CMK (cell line): Measurements from ENCODE around the gene WASF3.

Source experiments
- DNase-seq: peaks from one replicate; pipeline ENCODE4 v3.0.0-alpha.2; 2010; ENCODE audit warnings: low read depth

The WASF3 gene

GRCh38 chr13:26544707-26545106 is 12.8 kb upstream of the WASF3 start:
- DNase-seq = no peak

- DNase-seq = no peak
Observed at GRCh38 chr13:26548205-26548765, 9.2 kb upstream of the WASF3 start.

DNA sequence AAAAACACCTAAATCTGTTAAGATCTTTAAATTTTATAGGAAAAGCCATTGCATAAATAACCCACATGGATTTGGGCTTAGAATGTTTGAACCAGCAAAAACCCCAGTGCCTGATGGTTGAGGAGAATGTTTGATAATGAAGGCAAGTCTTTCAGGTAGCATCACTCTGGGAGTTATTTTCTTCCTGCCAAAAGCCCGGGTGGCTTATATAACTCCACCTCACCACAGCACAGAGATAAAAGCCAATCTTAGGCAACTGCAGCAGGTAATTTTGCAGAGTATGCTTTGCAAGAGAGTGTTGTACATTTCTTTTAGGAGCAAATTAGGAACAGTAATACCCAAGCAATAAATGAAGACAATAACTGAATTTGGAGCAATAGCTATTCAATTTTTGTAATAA is 7.8 kb upstream of the WASF3 start:
- no peak for DNase-seq

- DNase-seq = no peak
Observed at GRCh38 chr13:26551255-26551860, 6.1 kb upstream of the WASF3 start.

- no peak for DNase-seq
Observed at GRCh38 chr13:26555413-26555812, 2.1 kb upstream of the WASF3 start.

GRCh38 chr13:26557051-26557392 is 461 bp upstream of the WASF3 start:
- no peak for DNase-seq

GRCh38 chr13:26558074-26558805 is 757 bp downstream of the WASF3 start:
- DNase-seq = no peak

DNA sequence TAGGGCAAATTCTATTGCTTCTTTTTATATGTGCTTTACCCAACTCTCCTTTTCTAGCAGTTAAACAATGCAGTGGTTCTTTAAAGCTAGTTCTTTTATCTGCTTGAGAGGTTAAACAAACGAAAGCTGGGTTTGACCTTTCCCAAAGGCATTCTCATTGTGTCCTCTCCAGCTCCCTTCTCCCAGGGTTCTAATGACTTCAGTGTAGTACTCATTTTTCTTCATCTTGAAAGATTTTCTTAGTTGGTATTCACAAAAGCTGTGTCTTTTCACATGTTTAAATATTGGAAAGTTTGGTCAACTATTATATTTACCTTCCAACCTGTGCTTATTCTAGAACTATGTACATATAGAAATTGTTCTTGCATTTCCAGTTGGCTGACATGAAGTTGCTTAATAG is 1.5 kb downstream of the WASF3 start:
- DNase-seq = no peak

DNA sequence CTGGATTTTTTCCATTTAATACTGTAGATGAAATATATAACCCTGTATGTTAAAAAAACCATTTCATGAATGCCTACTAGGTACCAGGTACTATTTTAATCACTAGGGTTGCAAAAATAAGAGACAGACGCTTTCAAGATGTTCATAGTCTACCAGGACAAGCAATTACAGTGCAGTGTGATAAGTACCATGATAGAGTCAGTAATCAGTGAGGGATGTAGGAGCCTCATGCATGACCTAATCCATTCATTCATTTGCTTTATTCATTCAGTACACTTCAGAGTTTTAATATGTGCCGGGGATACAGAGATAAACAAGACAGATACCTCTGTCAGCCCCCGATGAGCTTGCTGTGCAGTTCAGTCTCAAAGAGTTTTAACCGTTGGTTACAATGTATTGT is 3.0 kb downstream of the WASF3 start:
- no peak for DNase-seq

DNA sequence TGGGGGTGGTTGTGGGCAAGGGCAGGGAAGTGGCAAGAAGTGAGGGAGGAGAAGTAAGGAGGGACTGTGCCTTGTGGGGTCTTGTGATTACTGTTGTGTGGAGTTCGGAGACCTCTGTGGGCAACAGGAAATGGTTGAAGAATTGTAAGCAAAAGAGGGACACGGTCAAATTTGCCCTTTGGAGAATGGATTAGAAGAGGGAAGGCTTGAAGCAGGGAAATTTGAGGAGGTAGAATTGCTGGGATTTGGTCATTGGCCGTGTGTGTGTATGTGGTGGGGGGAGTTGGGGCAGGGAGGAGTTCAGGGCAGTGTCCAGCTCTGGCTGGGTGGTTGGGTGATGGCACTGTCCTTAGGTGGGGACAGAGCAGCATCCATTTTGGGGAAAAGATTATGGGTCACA is 3.6 kb downstream of the WASF3 start:
- no peak for DNase-seq

- DNase-seq = no peak
Observed at GRCh38 chr13:26561651-26562511, 4.4 kb downstream of the WASF3 start.

DNA sequence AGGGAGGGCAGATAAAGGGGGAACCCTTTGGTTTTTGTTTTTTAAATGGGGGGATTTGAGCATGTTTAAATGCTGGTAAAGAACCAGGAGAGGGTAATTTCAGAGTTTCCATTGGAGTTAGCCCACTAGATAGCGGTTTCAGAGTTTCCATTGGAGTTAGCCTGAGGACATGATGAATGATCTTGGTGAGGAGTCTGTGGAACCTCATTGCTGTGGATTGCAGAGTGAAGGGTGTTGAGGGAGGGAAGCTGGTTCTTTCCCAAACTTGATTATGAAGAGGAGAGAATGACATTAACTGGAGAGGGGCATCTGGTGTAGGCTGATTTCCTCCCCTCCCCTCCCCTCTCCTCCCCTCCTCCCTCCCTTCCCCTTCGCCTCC is 5.0 kb downstream of the WASF3 start:
- no peak for DNase-seq

- no peak for DNase-seq
Observed at GRCh38 chr13:26563713-26564112, 6.2 kb downstream of the WASF3 start.

DNA sequence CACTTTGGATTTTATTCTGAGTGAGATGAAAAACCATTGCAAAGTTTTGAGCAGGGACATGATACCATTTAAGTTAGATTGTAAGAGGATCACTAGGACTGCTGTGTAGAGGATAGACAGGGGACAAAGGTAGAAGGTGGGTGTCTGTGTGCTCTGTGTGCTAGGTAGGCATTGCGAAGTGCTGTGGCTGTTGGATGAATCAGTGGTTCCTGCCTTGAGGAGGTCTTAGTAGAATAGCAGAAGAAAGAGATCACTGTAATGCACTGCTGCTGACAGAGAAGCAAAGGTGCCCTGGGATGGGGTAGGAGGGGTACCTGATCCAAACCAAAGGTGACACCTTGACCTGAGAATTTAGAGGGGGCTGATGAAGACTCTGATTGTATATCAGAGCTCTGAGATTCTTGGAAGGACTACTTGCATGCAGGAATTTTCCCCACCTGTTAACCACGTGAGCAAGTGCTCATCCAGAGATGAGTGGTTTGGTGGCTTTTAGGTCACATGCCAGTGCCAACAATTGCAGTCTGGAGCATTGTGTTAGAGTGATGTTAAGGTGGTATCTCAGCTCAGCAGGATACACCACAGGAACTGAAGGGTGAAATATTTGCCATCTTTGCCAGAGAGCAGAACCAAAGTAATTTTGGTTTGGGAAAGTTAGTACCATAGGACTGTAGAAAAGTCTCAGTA is 10.8 kb downstream of the WASF3 start:
- DNase-seq = no peak

GRCh38 chr13:26571518-26571917 is 14.0 kb downstream of the WASF3 start:
- no peak for DNase-seq

DNA sequence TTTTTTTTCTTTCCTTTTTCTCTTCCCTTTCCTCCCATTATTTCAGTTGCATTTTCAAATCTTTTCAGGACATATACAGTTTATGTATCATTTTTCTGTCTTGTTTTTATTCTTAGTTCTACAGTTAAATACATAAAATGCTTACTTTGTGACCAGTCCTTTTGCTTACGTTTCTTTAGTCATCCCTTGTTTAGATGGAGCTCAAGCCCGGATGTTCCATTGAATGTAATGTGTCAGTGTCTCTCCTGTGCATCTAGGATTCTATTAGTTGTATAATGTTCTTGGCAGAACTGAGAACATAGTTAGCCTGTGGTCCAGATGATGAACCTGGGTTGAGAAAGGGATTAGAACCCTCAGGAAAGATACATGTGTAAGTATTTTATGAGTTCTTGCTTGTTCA is 17.8 kb downstream of the WASF3 start:
- no peak for DNase-seq

GRCh38 chr13:26579580-26579979 is 22.1 kb downstream of the WASF3 start:
- DNase-seq = no peak

DNA sequence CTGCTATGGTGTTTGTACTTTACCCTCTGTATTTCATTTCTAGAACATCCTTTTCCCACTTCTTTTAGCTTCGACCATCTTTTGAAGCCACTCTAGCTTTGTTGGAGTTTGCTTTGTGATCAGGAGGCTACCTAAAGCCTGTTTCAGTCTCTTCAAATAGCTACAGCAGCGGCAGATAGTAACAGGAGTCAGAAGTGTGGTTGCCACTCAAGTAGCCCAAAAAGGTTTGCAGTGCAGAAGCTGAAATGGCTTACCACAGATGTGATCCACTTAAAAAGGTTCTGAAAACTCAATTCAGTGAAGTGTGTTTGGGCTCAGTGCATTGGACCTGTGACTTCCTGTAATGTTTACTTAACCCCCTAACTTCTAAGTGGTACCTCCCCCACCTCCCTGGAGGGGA is 26.2 kb downstream of the WASF3 start:
- DNase-seq = no peak

DNA sequence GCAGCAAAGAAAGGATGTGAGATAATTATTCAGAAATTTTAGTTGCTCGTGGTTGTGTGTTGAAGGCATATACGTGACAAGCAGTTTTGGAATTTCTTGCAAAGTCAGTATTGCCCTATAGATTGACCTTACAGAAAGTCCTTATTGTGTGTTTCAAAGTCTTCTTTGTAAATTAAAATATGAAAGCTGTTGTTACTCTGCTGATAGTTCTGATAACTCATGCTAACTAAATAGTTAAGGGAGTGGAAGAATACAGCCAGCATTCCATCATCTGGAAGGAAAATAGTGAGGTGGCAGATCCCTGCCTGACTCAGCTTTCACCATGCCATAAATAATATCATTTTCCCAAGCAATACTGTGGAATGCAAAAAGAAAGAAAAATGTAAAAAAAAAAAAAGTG is 27.2 kb downstream of the WASF3 start:
- DNase-seq = no peak

DNA sequence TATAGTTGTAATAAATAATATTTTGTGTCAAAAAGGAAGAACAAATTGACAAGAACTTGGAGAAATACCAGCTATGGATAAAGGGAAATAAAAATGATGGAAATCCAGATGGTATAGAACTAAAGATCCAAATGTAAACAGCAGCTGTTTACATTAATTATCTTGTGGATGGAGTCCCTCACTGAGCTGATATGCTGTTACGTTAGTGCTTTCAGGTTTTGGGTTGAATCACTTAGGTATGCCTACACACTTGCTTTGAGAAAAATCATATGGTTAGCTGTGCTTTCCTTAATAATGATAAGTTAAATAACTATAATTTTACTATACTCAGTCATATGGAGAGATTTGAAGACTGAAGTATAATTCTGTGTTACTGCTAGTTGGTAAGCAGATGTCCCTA is 27.7 kb downstream of the WASF3 start:
- DNase-seq = no peak

DNA sequence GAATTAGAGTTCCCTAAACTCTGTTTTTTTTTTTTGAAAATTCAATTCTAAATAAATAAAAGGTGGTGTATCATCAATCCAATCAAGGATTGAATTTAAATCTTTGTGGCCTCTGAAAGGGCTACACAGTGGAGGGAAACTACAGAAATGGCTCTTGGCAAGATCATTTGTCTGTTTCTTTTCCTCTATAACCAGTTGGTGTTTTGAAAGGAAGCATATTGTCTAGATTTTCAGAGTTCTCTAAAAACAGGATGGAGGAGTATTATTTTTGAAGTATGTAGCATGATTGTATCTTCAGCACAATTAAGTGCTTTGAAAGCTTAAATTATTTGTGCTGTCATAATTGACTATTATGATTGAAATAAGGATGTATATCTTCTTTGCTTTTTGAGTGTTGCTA is 29.8 kb downstream of the WASF3 start:
- DNase-seq = no peak

DNA sequence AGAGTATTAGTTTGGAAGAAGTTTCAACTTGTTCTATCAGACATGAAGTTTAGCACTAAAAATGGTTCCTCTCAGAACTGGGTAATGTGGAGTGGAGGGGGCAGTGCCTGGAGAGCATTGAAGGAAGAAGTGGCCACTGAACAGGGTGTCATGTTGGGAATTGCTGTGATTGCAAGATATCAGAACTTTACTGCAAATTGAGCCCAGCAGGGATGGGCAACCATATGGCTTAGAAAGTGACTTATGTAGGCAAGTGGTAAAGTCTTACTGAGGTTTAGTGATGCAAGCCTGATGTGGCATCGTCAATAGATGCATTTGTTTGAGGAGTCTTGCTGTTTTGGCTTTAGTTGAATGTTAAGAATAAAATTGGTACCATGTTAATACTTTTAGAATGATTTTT is 31.7 kb downstream of the WASF3 start:
- no peak for DNase-seq
